ENCODE measurements around the gene PCDHGA8.

DNA sequence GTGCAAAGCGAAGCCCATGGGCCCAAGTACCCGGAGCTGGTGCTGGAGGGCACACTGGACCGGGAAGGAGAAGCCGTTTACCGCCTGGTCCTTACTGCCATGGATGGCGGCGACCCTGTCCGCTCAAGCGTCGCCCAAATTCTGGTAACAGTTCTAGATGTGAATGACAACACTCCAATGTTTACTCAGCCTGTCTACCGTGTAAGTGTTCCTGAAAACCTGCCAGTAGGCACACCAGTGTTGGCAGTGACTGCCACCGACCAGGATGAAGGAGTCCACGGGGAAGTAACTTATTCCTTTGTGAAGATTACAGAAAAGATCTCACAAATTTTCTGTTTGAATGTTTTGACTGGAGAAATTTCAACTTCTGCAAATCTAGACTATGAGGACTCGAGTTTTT is 17.8 kb upstream of the PCDHGA8 start:
- TF ChIP-seq, protein P1, sequence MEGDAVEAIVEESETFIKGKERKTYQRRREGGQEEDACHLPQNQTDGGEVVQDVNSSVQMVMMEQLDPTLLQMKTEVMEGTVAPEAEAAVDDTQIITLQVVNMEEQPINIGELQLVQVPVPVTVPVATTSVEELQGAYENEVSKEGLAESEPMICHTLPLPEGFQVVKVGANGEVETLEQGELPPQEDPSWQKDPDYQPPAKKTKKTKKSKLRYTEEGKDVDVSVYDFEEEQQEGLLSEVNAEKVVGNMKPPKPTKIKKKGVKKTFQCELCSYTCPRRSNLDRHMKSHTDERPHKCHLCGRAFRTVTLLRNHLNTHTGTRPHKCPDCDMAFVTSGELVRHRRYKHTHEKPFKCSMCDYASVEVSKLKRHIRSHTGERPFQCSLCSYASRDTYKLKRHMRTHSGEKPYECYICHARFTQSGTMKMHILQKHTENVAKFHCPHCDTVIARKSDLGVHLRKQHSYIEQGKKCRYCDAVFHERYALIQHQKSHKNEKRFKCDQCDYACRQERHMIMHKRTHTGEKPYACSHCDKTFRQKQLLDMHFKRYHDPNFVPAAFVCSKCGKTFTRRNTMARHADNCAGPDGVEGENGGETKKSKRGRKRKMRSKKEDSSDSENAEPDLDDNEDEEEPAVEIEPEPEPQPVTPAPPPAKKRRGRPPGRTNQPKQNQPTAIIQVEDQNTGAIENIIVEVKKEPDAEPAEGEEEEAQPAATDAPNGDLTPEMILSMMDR (IDR thresholded peaks at IDR 0.05): no peak
- no peak for TF ChIP-seq POLR2A (IDR thresholded peaks at IDR 0.05)
- TF ChIP-seq POLR2AphosphoS5 (IDR thresholded peaks at IDR 0.05; ENCODE audit: insufficient read depth in 1 of 2, low read depth in 1 of 2): no peak
